ENCODE results near the gene OR4X1. TPM values are rescaled to one million over a fixed set of nuclear protein-coding genes. Genes with fewer than 3 reads are reported as not detected.
"Not testable (repeated sequence)": the region's sequence is repeated elsewhere in the genome, so short reads cannot be mapped to it uniquely, and the experiment has no call there.

The OR4X1 gene, protein sequence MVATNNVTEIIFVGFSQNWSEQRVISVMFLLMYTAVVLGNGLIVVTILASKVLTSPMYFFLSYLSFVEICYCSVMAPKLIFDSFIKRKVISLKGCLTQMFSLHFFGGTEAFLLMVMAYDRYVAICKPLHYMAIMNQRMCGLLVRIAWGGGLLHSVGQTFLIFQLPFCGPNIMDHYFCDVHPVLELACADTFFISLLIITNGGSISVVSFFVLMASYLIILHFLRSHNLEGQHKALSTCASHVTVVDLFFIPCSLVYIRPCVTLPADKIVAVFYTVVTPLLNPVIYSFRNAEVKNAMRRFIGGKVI
- not detected for polyA plus RNA-seq (2012; ENCODE audit: insufficient read depth, insufficient read length)

DNA sequence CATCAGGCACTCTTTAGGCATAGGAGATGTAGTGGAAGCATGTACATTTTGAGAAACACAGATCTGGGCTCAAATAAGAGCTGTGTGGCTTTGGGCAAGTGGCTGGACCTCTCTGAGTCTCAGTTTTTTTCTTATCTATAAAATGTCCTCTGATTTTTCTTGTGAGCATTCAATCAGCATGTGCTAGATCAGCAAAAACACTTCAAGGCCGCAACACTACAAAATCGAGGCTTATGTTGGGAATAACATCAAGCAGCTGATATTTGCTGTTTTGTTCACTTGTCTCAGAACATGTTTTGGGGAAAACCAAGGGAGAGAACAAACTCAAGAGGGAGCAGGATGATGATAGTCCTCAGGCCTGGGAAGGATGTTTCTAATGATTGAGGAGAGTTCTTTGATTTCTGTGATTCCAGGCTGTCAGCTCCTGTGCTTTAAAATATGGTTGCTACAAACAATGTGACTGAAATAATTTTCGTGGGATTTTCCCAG, at the start of gene OR4X1:
TSS of gene OR4X1 (plus strand) at position 439 of the 489 bp plus-strand sequence. CDS start at position 439, 0 bp downstream.
- no peak within 1 kb of the TSS for H3K4me3 ChIP-seq (ENCODE audit: low read length)
- no peak for DNase-seq (ENCODE audit: low read depth, low spot score)

DNA sequence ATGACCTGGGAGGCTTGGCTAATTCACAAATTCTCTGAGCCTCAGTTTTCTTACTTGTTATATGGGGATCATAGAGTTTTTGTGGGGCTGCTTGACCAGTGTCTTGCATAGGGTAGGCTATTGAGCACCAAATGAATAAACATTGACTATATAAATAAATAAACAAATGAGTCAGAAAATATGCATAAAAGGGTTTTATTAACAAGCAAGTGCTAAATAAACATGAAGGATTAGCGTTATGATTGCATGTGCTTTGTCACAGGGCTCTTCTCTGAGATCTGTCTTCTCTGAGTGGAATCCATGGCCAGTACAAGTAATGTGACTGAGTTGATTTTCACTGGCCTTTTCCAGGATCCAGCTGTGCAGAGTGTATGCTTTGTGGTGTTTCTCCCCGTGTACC, 47.2 kb upstream of the OR4X1 start, which contains the start of gene OR4B1:
TSS of gene OR4B1 (plus strand) at position 301 of the 400 bp plus-strand sequence. CDS start at position 301, 0 bp downstream.
- H3K4me3 ChIP-seq (ENCODE audit: low read length) = no peak within 1 kb of the TSS
- no peak for DNase-seq (ENCODE audit: low read depth, low spot score)

DNA sequence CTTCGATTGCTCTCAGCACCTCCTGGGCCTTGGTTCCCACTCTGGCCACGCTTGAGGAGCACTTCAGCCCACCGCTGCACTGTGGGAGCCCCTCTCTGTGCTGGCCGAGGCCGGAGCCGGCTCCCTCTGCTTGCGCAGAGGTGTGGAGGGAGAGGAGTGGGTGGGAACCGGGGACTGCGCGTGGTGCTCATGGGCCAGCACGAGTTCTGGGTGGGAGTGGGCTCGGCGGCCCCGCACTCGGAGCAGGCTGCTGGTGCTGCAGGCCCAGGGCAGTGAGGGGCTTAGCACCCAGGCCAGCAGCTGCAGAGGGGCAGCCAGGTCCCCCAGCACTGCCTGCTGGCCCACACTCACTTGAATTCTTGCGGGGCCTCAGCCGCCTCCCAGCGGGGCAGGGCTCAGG, 34.9 kb upstream of the OR4X1 start:
- DNase-seq (ENCODE audit: low read depth, low spot score) = no peak
- no peak overlapping the region for H3K4me3 ChIP-seq (ENCODE audit: low read length)

DNA sequence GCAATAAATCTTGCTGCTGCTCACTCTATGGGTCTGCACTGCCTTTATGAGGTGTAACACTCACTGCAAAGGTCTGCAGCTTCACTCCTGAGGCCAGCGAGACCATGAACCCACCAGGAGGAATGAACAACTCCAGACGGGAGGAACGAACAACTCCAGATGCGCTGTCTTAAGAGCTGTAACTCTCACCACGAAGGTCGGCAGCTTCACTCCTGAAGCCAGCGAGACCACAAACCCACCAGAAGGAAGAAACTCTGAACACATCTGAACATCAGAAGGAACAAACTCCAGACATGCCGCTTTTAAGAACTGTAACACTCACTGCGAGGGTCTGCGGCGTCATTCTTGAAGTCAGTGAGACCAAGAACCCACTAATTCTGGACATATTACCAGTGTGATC, 33.6 kb upstream of the OR4X1 start:
- not testable (repeated sequence) for H3K4me3 ChIP-seq (ENCODE audit: low read length); DNase-seq (ENCODE audit: low read depth, low spot score)

DNA sequence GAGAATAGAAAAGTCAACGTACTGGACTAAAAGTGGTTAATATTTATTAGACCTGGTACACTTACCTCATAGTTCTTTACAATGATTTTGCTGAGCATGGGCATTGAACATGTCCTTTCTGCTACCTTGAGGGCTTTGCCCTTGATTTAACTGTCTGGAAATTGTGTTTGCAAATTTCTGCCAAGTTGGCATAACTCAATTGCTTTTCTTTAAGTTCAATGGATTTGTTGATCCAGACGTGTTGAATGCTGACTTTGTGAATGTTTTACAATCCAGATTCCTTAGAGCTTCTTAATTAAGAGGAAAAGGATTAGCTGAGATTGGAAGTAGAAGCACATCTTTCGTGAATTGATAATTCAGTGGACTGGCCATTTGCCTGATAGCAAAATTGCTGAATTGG, 25.9 kb upstream of the OR4X1 start:
- no peak overlapping the region for H3K4me3 ChIP-seq (ENCODE audit: low read length)
- DNase-seq (ENCODE audit: low read depth, low spot score) = no peak

DNA sequence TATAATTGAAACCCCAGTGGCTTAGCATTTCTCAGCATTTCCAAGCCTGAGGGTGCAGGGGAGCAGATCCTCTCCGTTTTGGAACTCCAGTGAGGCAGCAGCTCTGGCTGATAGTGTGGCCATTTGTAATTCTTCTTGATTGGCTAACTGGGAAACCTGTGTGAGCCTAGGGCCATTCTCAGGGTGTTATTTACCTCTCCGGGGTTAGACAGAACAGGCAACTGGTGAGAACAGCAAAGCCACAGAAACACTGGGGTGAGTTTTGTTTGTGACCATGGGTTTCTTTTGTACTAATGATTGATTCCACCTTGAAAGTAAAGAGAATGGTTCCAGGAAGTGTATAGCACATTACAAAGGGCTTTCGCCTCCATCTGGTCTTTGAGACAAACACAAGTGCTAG, 21.2 kb upstream of the OR4X1 start:
- H3K4me3 ChIP-seq (ENCODE audit: low read length) = no peak overlapping the region
- DNase-seq (ENCODE audit: low read depth, low spot score) = no peak

DNA sequence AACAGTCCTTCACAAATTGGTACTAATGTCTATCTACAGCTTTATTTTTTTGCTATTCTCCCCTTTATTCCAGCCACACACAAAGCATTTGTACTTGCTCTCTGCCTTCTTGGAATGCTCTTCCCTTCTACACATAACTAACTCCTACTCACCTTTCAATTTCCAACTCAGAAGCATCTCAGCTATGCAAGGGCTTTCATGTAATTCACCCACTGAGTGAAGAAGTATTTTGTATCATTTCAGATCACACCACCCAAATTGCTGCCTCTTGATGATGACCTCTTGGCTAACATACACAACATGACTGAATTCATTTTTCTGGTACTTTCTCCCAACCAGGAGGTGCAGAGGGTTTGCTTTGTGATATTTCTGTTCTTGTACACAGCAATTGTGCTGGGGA, 18.9 kb upstream of the OR4X1 start, which contains the start of gene OR4X2:
TSS of gene OR4X2 (plus strand) at position 301 of the 400 bp plus-strand sequence. CDS start at position 301, 0 bp downstream.
- no peak for DNase-seq (ENCODE audit: low read depth, low spot score)
- no peak within 1 kb of the TSS for H3K4me3 ChIP-seq (ENCODE audit: low read length)

DNA sequence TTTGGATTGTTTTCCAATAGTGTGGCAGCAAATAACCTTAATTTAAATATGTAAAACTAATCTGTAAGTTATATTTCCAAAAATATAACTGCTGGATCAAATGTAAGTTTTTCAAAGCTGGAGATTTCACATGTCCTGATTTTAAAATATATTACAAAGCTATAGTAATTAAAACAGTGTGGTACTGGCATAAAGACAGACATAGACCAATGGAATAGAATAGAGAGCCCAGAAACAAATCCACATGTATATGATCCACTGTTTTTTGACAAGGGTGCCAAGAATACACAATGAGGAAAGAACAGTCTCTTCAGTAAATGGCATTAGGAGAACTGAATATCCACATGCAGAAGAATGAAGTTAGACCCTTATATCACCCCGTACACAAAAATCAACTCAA, 14.8 kb upstream of the OR4X1 start:
- no peak overlapping the region for H3K4me3 ChIP-seq (ENCODE audit: low read length)
- DNase-seq (ENCODE audit: low read depth, low spot score) = no peak

DNA sequence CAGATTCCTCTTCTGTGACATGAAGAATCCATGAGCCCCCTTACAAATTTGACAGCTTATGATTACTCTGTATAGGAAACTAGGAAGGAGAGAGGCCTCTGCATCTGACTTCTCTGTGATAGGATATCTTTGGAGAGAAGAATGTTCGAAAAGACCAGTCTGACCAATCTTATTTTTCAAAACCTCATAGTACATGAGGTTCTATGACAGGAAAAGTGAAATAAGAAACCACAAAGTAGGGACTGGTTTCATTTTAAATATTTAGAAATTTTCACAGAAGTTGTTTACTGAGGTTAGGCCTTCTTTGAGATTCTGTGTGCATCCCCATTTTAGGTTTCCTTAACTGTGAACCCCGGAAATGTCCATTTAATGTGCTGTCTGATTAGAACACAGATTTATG, 2.1 kb upstream of the OR4X1 start:
- no peak for DNase-seq (ENCODE audit: low read depth, low spot score)
- no peak overlapping the region for H3K4me3 ChIP-seq (ENCODE audit: low read length)

DNA sequence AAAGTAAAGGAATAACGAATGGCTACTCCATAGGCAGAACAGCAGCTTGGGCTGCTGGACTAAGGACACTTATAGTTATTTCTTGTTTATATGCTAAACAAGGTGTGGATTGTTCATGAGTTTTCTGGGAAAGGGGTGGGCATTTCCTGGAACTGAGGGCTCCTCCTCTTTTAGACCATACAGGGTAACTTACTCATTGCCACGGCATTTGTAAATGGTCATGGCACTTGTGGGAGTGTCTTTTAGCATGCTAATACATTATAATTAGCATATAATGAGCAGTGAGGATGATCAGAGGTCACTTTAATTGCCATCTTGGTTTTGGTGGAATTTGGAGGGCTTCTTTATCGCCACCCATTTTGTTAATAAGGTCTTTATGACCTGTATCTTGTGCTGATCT, 7.0 kb downstream of the OR4X1 start:
- no peak for DNase-seq (ENCODE audit: low read depth, low spot score)
- H3K4me3 ChIP-seq (ENCODE audit: low read length) = no peak overlapping the region

DNA sequence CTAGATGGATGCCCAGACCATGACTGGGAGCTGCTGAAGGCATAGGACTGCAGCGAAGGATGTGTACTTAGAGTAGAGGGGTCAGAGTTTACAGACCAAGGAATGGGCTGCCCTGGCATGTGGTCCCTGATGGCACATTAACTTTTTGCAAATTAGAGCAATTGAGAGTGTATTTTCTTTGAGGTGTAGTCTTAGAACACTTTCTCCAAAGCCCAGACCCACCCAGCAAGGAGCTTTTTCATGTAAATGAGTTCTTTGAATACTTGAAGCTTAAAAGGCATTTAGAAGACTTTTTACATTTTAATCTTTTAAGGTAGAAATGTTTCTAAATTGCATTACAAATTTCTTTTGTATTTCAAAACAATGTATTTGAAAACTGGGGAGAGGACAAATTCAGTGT, 8.9 kb downstream of the OR4X1 start:
- no peak for DNase-seq (ENCODE audit: low read depth, low spot score)

DNA sequence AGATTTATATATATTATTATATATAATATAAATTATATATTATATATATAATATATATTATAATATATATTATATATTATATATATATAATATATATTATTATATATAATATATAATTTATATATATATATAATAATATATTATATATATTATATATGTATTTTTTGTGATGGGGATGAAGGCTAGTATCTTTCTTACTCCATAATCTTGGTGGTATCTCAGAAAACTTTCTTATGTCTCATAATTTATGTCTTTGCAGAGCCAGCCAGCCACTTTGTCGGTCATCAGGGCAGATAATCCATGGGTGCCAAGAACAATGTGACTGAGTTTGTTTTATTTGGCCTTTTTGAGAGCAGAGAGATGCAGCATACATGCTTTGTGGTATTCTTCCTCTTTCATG, 42.3 kb downstream of the OR4X1 start, which contains the start of gene OR4S1:
TSS of gene OR4S1 (plus strand) at position 301 of the 400 bp plus-strand sequence. CDS start at position 301, 0 bp downstream.
- DNase-seq (ENCODE audit: low read depth, low spot score) = no peak
- H3K4me3 ChIP-seq (ENCODE audit: low read length) = no peak within 1 kb of the TSS

More for the DNA sequence above, 8.9 kb downstream of the OR4X1 start:
- H3K4me3 ChIP-seq (ENCODE audit: low read length) = no peak overlapping the region

DNA sequence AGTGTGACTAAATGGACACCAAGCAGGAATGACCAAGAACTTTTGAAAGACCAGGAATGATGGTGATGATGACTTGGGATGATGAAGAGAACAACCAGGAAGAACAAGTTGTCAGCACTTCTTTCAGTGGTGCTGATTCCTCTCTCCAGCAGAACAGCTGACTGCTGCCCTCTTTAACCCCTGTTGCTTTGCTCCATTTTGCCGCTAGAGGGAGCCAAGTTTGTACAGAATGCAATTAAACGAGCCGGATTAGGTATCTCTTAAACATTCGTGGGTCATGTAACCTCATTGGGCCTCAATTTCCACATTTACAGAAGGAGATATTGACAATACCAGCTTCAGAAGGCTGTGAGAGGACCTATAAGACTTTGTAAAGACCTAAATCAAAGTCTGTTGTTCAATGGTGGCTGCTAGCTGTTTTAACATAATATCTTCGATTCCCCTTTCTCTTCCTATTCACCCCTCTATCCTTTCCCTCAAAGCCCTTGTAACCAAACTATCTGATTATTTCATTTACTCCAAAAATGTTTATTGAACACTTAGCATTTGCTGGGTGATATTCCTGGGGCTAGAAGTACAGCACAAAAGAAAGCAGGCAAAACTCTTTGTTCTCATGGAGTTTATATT, 44.2 kb downstream of the OR4X1 start:
- H3K4me3 ChIP-seq (ENCODE audit: low read length) = no peak overlapping the region
- peak; percentile 57 for DNase-seq (ENCODE audit: low read depth, low spot score)

DNA sequence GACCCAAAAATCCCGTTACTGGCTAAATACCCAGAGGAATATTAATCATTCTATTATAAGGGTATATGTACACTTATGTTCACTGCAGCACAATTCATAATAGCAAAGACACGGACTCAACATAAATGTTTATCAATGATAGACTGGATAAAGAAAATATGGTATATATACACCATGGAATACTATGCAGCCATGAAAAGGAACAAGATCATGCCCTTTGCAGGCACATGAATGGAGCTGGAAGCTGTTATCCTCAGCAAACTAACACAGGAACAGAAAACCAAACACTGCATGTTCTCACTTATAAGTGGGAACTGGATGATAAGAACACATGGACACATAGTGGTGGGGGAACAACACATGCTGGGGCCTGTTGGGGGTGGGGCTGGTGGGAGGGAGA, 49.9 kb downstream of the OR4X1 start:
- not testable (repeated sequence) for H3K4me3 ChIP-seq (ENCODE audit: low read length); DNase-seq (ENCODE audit: low read depth, low spot score)

All from Jurkat, Clone E6-1 (cell line).